NB4 (cell line): ENCODE data around the gene TEX53.

ENCODE experiments used
- POLR2A ChIP-seq: IDR thresholded peaks from 2 replicates; pipeline ENCODE4 v1.6.1; 2011; ENCODE audit warnings: mild to moderate bottlenecking; ENCODE audit not compliant: insufficient read length; ENCODE audit errors: extremely low read depth
- TF ChIP-seq, protein P1 (sequence below): IDR thresholded peaks from one replicate; pipeline ENCODE4 v1.5.1; 2012; ENCODE audit warnings: low read depth, low read length

DNA sequence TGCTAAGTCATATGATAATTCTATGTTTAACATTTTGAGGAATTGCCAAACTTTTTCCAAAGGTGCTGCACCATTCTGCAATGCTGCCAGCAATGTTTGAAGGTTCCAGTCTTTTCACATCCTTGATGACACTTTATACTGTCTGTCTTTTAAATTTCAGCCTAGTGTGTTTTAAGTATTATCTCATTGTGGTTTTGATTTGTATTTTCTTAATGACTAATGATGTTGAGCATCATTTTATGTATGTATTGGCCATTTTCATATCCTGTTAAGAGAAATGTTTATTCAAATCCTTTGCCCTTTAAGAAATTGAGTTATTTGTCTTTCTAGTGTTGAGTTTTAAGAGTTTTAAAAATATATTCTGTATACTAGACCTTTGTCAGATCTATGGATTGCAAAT, 29.4 kb upstream of the TEX53 start:
- TF ChIP-seq, protein P1, sequence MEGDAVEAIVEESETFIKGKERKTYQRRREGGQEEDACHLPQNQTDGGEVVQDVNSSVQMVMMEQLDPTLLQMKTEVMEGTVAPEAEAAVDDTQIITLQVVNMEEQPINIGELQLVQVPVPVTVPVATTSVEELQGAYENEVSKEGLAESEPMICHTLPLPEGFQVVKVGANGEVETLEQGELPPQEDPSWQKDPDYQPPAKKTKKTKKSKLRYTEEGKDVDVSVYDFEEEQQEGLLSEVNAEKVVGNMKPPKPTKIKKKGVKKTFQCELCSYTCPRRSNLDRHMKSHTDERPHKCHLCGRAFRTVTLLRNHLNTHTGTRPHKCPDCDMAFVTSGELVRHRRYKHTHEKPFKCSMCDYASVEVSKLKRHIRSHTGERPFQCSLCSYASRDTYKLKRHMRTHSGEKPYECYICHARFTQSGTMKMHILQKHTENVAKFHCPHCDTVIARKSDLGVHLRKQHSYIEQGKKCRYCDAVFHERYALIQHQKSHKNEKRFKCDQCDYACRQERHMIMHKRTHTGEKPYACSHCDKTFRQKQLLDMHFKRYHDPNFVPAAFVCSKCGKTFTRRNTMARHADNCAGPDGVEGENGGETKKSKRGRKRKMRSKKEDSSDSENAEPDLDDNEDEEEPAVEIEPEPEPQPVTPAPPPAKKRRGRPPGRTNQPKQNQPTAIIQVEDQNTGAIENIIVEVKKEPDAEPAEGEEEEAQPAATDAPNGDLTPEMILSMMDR = no peak
- no peak for TF ChIP-seq POLR2A
